Dermis blood vessel endothelial cell (primary cell): ENCODE measurements around the gene SEPTIN11. TPM values are rescaled to one million over a fixed set of nuclear protein-coding genes. Genes with fewer than 3 reads are reported as not detected.

ENCODE experiments used
- DNase-seq: peaks from one replicate; pipeline ENCODE4 v3.0.0; 2010
- total RNA-seq: library from RNA; depleted of rRNA; stranded (reverse); fragments of >200 nt; gene quantifications from 2 replicates; pipeline ENCODE4 v1.2.3, GENCODE V29; 2014

Gene SEPTIN11
- total RNA-seq, result 160 and 179 TPM in 2 replicates

GRCh38 chr4:76949276-76950051, at the start of gene SEPTIN11:
Gene SEPTIN11 (plus strand): TSS chr4:76949752. CDS start chr4:76949904, 152 bp downstream.
- DNase-seq, result peak; percentile 97

- DNase-seq, result no peak
These were observed 47.2 kb upstream of the SEPTIN11 start for GRCh38 chr4:76902233-76902890.

- DNase-seq, result no peak
These were observed 44.8 kb upstream of the SEPTIN11 start for GRCh38 chr4:76904646-76905190.

- no peak for DNase-seq
These were observed 44.0 kb upstream of the SEPTIN11 start for GRCh38 chr4:76905521-76905920.

- no peak for DNase-seq
These were observed 39.8 kb upstream of the SEPTIN11 start for GRCh38 chr4:76909711-76910110.

- no peak for DNase-seq
These were observed 28.8 kb upstream of the SEPTIN11 start for GRCh38 chr4:76920715-76921114.

GRCh38 chr4:76923619-76924357, 25.8 kb upstream of the SEPTIN11 start:
- DNase-seq, result no peak

GRCh38 chr4:76926841-76927240, 22.7 kb upstream of the SEPTIN11 start:
- no peak for DNase-seq

GRCh38 chr4:76930685-76931084, 18.9 kb upstream of the SEPTIN11 start:
- no peak for DNase-seq

- DNase-seq, result no peak
These were observed 18.5 kb upstream of the SEPTIN11 start for GRCh38 chr4:76931087-76931486.

- no peak for DNase-seq
These were observed 17.8 kb upstream of the SEPTIN11 start for GRCh38 chr4:76931576-76932276.

- no peak for DNase-seq
These were observed 10.4 kb upstream of the SEPTIN11 start for GRCh38 chr4:76939184-76939583.

- peak; percentile 14 for DNase-seq
These were observed 6.4 kb upstream of the SEPTIN11 start for GRCh38 chr4:76943129-76943620.

- no peak for DNase-seq
These were observed 5.8 kb upstream of the SEPTIN11 start for GRCh38 chr4:76943790-76944189.

GRCh38 chr4:76947369-76947768, 2.2 kb upstream of the SEPTIN11 start:
- no peak for DNase-seq

- peak; percentile 76 for DNase-seq
These were observed 893 bp upstream of the SEPTIN11 start for GRCh38 chr4:76948443-76949275.

- DNase-seq, result peak; percentile 48
These were observed 752 bp downstream of the SEPTIN11 start for GRCh38 chr4:76950052-76950955.

- DNase-seq, result peak; percentile 41
These were observed 1.6 kb downstream of the SEPTIN11 start for GRCh38 chr4:76950956-76951671.

- no peak for DNase-seq
These were observed 2.1 kb downstream of the SEPTIN11 start for GRCh38 chr4:76951672-76952010.

GRCh38 chr4:76952071-76952470, 2.5 kb downstream of the SEPTIN11 start:
- no peak for DNase-seq
